ENCODE results near the gene RCC1. TPM values are rescaled to one million over a fixed set of nuclear protein-coding genes. Genes with fewer than 3 reads are reported as not detected.
A peak's percentile ranks its signal among the peaks of the same experiment; 100 is the strongest.
"Not testable (repeated sequence)": the region's sequence is repeated elsewhere in the genome, so short reads cannot be mapped to it uniquely, and the experiment has no call there.

The RCC1 gene
- total and polyA plus RNA-seq, 2 experiments from 2014 or later = 36.9 to 97.4 TPM

DNA sequence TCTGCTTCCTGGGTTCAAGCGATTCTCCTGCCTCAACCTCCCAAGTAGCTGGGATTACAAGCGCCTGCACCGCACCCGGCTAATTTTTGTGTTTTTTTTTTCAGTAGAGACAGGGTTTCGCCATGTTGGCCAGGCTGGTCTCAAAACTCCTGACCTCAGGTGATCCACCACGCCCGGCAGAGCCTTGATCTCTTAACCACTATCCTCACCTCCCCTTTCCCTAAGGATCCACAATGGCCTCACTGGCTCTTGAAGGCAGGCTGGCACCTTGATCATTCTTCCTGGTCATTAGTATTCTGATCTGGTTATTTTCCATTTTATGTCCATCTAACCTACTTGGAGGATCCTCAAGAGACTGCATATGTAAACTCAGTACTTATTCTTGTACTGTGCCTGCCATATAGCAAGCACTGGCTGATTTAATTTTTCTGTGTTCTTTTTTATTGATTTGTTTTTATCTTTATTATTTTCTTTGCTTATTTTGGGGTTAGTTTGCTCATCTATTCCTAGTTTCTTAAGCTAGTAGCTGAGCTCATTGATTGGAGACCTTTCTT, 6.3 kb downstream of the RCC1 start (continued):
- TF ChIP-seq, protein P1, sequence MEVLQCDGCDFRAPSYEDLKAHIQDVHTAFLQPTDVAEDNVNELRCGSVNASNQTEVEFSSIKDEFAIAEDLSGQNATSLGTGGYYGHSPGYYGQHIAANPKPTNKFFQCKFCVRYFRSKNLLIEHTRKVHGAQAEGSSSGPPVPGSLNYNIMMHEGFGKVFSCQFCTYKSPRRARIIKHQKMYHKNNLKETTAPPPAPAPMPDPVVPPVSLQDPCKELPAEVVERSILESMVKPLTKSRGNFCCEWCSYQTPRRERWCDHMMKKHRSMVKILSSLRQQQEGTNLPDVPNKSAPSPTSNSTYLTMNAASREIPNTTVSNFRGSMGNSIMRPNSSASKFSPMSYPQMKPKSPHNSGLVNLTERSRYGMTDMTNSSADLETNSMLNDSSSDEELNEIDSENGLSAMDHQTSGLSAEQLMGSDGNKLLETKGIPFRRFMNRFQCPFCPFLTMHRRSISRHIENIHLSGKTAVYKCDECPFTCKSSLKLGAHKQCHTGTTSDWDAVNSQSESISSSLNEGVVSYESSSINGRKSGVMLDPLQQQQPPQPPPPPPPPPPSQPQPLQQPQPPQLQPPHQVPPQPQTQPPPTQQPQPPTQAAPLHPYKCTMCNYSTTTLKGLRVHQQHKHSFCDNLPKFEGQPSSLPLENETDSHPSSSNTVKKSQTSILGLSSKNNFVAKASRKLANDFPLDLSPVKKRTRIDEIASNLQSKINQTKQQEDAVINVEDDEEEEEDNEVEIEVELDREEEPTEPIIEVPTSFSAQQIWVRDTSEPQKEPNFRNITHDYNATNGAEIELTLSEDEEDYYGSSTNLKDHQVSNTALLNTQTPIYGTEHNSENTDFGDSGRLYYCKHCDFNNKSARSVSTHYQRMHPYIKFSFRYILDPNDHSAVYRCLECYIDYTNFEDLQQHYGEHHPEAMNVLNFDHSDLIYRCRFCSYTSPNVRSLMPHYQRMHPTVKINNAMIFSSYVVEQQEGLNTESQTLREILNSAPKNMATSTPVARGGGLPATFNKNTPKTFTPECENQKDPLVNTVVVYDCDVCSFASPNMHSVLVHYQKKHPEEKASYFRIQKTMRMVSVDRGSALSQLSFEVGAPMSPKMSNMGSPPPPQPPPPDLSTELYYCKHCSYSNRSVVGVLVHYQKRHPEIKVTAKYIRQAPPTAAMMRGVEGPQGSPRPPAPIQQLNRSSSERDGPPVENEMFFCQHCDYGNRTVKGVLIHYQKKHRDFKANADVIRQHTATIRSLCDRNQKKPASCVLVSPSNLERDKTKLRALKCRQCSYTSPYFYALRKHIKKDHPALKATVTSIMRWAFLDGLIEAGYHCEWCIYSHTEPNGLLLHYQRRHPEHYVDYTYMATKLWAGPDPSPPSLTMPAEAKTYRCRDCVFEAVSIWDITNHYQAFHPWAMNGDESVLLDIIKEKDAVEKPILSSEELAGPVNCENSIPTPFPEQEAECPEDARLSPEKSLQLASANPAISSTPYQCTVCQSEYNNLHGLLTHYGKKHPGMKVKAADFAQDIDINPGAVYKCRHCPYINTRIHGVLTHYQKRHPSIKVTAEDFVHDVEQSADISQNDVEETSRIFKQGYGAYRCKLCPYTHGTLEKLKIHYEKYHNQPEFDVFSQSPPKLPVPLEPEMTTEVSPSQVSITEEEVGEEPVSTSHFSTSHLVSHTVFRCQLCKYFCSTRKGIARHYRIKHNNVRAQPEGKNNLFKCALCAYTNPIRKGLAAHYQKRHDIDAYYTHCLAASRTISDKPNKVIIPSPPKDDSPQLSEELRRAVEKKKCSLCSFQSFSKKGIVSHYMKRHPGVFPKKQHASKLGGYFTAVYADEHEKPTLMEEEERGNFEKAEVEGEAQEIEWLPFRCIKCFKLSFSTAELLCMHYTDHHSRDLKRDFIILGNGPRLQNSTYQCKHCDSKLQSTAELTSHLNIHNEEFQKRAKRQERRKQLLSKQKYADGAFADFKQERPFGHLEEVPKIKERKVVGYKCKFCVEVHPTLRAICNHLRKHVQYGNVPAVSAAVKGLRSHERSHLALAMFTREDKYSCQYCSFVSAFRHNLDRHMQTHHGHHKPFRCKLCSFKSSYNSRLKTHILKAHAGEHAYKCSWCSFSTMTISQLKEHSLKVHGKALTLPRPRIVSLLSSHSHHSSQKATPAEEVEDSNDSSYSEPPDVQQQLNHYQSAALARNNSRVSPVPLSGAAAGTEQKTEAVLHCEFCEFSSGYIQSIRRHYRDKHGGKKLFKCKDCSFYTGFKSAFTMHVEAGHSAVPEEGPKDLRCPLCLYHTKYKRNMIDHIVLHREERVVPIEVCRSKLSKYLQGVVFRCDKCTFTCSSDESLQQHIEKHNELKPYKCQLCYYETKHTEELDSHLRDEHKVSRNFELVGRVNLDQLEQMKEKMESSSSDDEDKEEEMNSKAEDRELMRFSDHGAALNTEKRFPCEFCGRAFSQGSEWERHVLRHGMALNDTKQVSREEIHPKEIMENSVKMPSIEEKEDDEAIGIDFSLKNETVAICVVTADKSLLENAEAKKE (CRISPR knock-in tag; IDR thresholded peaks at IDR 0.05) = no peak
- TF ChIP-seq CREB1 (CRISPR knock-in tag; IDR thresholded peaks at IDR 0.05; ENCODE audit: low read depth) = no peak

DNA sequence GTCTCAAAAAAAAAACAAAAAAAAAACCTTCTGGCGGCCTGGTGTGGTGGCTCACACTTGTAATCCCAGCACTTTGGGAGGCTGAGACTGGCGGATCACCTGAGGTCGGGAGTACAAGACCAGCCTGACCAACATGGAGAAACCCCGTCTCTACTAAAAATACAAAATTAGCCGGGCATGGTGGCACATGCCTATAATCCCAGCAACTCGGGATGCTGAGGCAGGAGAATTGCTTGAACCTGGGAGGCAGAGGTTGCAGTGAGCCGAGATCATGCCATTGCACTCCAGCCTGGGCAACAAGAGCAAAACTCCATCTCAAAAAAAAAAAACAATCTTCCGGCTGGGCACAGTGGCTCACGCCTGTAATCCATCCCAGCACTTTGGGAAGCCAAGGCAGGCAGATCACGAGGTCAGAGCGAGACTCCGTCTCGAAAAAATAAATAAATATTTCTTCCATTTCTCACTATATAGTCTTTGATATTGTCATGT, 8.6 kb downstream of the RCC1 start:
- Mint-ChIP-seq H3K27me3 (ENCODE audit: insufficient read depth, low read depth, poor library complexity) (peaks cover 66% of the 10 kb centered on the region), H3K27ac (peak overlapping the region; percentile 80), H3K4me1 (peaks cover 24% of the 10 kb centered on the region), H3K4me3 (peak overlapping the region; percentile 27; the same call in 2 of the 3 replicates), H3K9me3 (peaks cover 37% of the 10 kb centered on the region; the same call in 2 of the 3 replicates), H3K36me3 (ENCODE audit: low read depth) (peaks cover 56% of the 10 kb centered on the region)
- H3F3A ChIP-seq (replicated peaks; ENCODE audit: low read depth) = peaks cover 76% of the 10 kb centered on the region
- DNase-seq (ENCODE audit: low spot score); H3K9me2 ChIP-seq (ENCODE audit: insufficient read depth); H2AFZ ChIP-seq; H3K79me2 ChIP-seq (replicated peaks; ENCODE audit: insufficient read depth); ATAC-seq; H3K4me2 ChIP-seq; H3K27me3 ChIP-seq (ENCODE audit: insufficient read depth); H4K20me1 ChIP-seq (replicated peaks; ENCODE audit: insufficient read depth); H3K4me3 ChIP-seq: not testable (repeated sequence)
- peak; percentile 19; the same call in 1 of the 2 replicates for TF ChIP-seq POLR2AphosphoS5 (IDR thresholded peaks at IDR 0.05; ENCODE audit: low read depth)
- peaks cover 20% of the 10 kb centered on the region for H3K36me3 ChIP-seq (ENCODE audit: insufficient read depth)
- peaks cover 14% of the 10 kb centered on the region for H3K4me1 ChIP-seq (ENCODE audit: insufficient read depth)
- H3K27ac ChIP-seq (ENCODE audit: low read depth) = peak overlapping the region; percentile 100

All from GM23338 (cell line).